ENCODE measurements around the gene ZNF841.

ZNF841 gene
- 8.1 to 50.9 (median 15.4) reads per million in 17 experiments for total RNA-seq

DNA sequence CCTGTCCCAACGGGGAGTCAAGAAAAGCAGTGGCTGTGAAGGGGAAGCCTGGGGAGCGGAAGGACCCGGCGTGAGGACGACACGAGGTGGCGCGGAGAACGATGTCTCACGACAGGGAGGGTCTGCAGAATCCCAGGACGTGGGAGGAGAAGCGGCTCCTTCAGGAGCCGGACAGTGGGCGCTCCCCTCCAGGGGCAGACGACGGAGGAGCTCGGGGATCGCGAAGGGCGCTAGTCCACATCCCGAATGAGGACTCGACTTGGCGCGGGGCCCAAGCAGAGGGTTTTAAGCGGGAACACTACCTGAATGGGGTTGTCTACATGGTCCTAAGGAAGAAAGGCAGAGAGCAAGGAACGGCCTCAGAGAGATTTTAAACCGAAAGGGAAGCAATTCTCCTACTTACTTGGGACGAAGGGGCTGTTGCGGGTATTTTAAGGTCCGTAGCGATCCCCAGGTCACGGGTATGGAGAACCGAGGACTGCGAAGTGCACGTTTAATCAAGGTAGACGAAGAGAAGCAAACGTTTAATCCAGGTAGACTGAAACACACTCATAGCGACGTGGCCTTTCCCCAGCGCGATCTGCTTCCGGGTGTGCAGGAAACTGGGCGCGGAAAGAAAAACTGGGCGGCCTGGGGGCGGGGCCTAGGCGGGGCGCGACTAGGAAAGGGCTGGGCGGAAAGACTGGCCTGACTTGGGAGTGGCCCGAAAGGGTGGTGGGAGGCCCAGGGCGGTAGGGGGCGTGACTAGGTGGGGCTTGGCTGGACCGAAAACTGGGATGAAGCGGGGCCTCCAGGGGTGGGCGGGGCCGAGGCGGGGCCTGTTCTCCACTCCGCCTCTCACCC lies at the start of gene ZNF841:
Gene ZNF841, minus strand, starts transcription at position 594 of the 843 bp plus-strand sequence. CDS start 10,964 bp downstream, outside the sequence.
- DNase-seq = peak; percentile 88 to 94 (median 90)

DNA sequence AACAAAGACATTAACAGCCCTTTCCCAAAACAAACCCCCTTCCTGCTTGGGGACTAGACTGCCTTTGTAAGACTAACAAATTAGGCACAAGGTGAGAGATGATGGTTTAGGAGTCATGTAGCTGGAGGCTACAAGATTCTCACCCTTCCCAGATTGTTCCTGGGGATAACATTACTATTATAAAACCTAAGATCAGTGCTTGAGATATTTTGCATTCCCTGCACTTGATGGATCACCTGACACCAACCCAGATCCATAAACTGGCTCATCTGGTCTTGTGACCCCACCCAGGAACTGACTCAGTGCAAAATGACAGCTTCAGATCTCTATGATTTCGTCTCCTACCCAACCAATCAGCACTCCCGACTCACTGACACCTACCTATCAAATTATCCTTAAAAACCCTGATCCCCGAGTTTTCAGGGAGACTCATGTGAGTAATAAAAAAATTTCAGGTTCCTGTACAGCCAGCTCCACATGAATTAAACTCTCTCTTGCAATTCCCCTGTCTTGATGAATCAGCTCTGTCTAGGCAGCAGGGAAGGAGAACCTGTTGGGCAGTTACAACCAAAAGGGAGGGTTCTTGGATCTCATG lies 46.5 kb upstream of the ZNF841 start:
- DNase-seq = no peak

DNA sequence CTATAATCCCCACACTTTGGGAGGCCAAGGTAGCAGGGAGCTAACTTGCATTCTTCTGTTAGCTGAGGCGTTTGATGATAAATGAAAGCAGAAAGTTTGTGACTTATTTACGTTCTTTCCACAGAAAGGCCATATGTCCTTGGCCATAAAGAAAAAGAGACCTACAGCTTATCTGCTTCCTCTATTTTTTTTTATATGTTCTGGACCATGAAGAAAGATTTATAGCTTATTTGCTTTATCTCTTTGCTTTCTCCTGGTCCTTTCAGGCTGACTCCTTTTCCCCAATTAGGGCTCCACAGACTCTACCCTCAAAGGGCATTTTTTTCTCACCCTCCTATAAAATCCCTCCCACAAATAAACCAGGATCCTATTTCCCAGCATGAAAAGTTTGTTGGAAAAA lies 45.6 kb upstream of the ZNF841 start:
- no peak for DNase-seq

DNA sequence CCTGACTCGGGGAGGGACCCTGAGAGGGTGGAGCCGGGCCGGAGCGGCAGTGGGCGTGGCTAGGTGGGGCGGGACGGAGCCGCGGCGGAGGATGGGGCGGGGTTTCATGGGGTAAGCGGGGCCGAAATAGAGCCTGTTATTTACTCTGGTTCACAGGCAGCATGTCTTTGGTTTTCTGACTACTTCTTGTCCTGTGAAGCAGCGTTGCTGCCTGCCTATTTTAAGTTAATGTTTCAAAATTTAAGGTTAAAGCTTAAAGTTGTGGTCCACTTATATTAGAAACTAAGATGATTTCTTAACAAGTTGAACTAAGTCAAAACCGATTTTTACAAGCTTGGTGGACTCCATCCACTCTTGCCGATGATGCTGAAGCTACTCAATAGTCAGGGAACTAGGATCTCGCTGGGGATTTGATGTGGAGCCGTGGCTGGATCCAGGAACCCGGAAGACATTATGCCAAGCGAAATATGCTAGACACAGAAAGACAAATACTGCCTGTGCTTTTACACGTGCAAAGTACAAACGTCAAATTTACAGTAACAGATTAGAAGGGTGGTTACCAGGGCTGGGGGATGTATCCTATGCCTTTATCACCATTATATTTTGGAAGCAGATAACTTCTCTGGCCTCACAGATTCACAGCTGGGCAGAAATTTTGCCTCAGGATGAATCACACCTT lies 44.6 kb upstream of the ZNF841 start:
- DNase-seq = no peak

DNA sequence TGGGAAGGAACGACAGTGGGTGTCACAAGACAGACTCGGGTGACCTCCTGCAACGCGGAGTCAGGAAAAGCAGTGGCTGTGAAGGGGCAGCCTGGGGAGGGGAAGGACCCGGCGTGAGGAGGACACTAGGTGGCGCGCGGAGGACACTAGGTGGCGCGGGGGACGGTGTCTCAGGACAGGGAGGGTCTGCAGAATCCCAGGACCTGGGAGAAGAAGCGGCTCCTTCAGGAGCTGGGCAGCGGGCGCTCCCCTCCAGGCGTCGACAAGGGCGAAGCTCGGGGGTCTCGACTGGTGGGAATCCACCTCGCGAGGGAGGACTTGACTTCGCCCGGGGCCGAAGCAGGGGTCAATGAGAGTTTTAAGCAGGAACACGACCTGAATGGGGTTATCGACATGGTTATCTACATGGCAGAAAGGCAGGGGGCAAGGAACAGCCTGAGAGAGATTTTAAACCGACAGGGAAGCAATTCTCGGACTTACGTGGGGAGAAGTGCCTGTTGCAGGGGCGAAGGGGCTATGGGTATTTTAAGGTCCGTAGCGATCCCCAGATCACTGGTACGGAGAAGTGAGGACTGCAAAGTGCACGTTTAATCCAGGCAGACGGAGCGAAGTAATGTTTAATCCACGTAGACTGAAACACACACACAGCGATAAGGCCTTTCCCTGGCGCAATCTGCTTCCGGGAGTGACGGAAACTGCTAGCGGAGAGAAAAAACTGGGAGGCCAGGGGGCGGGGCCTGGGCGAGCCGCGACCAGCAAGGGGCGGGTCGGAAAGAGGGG lies 43.9 kb upstream of the ZNF841 start, which contains the start of gene ZNF616:
Gene ZNF616, minus strand, starts transcription at position 687 of the 780 bp plus-strand sequence. CDS start 9,426 bp downstream, outside the sequence.
- peak; percentile 96 to 99 (median 98) for DNase-seq

DNA sequence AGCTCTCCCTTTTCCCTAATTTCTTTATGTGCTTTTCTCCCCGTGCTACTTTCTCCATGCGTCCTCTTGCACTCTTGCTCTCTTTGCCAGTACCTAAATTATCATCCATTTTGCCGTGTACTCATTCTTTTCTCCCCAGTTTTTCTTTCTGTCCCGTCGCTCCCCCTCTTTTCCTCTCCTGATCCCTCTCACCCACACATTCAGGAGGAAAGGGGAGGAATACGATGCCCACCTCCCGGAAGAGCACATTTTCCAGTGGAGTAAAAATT lies 43.4 kb upstream of the ZNF841 start:
- DNase-seq = no peak

DNA sequence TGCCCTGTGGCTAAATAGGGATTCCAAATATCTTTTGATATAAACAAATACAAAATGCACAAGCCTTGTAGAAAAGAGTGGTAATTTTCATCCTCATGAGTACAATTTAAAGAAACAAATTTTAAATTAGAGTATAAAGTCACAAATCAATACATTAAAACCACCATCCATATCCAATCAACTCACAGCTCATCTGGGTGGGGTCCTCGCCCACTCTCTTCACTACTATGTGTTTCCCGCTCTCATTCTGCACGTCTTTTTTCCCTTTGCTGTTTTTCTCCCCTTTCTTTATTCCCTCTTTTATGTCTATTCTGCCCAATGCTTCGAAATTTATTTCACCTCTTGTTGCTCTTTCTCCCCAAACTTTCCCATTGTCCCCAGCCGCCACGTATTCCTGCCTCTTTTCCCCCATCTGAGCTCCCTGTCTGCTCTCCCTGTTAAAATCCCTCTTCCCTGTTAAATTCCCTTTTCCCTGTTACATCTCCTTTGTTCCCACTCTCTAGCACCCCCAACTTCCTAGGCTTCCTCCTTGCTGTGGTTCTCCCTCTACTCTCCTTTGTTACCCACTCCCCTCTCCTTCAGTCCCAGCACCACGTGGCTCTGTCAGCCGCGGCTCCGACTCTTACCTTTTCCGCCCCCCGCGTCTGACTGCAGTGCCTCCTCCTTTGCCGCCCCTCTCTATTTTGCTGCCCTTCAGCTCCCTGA lies 42.9 kb upstream of the ZNF841 start:
- peak in 3 of 4 experiments; percentile 3 to 30 (median 19) for DNase-seq

DNA sequence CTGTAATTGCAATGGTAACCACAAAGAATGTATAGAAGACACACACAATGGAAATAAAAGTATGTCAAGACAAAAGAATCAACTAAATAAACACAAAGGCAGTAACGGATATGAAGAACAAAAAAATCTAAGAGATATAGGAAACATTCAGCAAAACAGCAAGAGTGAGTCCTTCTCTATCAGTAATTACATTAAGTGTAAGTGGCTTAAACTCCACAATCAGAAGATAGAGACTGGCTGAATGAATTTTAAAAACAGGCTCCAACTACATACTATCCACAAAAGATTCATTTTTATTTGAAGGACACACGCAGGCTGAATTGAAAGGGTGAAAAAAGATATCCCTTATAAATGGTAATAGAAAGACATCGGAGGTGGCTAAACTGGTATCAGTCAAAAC lies 24.7 kb upstream of the ZNF841 start:
- no peak for DNase-seq

DNA sequence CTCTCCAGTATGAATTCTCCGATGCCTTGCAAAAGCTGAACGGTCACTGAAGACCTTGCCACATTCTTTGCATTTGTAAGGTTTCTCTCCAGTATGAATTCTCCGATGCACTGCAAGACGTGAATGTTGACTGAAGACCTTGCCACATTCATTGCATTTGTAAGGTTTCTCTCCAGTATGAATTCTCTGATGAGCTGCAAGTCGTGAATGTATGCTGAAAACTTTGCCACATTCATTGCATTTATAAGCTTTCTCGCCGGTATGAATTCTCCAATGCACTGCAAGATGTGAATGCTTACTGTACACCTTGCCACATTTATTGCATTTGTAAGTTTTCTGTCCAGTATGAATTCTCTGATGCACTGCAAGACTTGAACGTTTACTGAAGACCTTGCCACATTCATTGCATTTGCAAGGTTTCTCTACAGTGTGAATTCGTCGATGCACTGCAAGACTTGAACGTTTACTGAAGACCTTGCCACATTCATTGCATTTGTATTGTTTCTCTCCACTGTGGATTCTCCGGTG lies 20.0 kb upstream of the ZNF841 start:
- no peak for DNase-seq

DNA sequence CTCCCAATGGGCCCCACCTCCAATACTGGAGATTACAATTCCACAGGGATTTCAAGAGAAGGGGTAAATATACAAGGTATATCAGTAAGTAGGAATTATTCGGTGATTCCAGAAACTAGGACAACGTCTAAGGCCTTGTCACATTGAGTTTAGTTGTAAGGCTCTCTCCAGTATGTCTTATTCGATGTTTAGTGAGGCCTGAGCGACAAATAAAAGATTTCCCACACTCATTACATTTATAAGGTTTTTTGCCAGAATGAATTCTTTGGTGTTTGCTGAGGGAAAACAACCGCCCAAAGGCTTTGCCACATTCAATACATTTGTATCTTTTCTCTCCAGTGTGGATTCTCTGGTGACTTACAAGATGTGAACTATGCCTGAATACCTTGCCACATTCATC lies 19.1 kb upstream of the ZNF841 start:
- DNase-seq = no peak

DNA sequence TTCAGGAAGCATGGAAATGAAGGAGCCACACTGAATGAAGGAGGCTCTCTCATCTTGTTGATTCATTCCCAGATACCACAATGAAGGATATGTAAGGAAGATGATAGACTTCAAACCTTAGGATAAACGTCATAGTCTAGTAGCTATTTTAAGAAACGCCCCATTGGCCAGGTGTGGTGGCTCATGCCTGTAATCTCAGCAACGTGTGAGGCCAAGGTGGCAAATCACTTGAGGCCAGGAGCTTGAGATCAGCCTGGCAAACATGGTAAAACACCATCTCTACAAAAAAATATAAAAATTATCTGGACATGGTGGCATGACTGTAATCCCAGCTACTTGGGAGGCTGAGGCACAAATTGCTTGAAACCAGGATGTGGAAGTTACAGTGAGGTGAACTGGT lies 17.1 kb upstream of the ZNF841 start:
- no peak for DNase-seq

DNA sequence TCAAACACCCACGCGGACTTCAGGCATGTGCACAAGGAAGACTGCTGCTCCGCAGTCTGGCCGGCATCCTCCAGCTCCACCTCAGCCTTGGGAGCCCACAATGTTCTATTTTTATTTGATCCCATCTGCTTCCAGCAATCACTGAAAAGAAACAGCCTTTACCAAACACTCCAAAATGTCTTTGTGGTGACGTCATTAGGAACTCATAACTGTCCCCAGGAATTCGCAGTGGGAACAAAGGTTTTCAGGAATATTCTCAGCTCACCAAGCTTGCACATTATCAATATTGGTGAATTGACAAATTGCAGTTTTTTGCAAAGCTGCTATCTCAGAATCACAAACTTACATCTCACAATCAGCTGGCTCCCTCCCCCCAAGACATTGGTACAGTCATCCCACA lies 15.2 kb upstream of the ZNF841 start:
- DNase-seq = no peak

DNA sequence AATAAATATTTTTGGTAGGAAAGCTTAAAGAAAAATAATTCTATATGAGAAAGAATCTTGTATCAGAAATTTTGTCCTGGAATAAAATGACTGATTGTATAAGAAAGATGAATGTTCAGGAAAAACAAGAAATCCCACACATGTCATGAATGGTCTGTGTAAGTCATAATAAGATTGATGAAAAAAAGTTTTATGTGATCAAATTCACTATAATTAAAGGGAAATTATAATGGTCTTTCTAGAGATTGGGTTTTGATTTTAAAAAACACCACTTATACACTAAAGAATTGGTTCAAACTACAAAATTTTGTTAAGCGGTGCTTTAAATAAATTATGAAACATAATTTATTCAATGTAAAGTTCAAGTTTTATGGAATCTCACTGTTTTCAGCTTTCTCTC lies 7.2 kb upstream of the ZNF841 start:
- DNase-seq = no peak

DNA sequence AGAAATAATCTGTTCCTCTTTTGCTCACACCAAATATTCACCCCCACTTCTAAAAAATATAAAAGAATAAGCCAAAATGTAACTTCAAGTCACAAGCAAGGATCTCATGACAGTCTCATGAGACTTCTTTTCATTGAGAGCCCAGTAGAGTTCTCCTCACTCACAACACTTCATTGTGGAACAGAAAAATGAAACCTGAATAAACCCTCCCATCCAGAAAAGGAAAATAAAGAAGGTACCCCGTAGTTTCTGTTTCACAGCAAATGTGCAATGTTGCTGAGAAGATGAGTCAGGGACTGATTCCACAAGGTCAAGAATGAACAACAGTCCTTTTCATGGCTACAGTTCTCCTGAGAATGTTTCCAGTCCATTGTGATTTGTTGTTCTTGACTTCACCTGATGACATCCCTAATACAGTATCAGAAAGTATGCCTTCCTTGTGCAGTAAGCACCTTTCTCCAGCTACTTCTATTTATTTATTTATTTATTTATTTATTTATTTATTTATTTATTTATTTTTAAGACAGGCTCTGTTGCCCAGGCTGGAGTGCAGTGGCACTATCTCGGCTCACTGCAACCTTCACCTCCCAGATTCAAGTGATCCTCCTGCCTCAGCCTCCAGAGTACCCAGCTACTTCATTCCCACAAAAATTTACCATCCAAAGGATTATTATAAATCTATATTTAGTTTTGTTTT lies 6.4 kb upstream of the ZNF841 start:
- no peak for DNase-seq

DNA sequence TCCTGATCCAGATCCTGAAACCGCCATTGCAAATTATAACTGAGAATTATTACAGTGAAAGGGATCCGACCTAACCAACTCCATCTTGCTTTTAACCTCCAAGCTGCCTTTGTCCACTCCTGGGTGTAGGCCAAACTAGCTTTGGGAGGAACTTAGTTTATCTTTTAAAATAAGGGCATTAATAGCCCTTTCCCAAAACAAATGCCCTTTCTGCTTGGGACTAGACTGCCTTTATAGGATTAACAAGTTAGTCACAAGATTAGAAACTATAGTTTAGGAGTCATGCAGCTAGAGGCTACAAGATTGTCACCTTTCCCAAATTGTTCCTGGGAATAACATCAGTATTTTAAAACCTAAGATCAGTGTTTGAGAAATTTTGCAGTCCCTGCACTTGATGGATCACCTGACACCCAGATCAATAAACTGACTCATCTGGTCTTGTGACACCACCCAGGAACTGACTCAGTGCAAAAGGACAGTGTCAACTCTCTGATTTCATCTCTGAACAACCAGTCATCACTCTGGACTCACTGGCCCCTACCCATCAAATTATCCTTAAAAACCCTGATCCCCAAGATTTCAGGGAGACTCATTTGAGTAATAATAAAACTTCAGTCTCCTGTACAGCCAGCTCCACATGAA lies 4.1 kb upstream of the ZNF841 start:
- DNase-seq = no peak

DNA sequence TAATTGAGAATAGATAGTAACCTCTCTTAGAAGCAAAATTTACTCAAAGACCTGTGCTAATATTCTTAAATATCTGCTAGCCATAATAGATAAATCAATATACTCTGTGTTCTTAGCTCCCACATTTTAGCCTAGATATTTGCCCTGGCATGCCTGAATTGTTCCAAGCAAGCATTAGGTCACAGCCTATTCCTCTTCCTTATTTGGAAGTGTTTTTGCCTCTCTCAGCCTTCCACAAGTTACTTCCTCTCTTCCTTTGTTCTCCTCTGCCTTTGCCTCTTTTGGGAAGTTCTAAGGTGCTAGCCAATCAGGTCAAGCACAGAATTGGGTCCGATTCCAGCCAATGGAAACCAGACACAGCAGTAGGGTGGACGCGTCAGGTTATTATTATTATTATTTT lies 851 bp upstream of the ZNF841 start:
- peak in 1 of 4 experiments; percentile 31 for DNase-seq

DNA sequence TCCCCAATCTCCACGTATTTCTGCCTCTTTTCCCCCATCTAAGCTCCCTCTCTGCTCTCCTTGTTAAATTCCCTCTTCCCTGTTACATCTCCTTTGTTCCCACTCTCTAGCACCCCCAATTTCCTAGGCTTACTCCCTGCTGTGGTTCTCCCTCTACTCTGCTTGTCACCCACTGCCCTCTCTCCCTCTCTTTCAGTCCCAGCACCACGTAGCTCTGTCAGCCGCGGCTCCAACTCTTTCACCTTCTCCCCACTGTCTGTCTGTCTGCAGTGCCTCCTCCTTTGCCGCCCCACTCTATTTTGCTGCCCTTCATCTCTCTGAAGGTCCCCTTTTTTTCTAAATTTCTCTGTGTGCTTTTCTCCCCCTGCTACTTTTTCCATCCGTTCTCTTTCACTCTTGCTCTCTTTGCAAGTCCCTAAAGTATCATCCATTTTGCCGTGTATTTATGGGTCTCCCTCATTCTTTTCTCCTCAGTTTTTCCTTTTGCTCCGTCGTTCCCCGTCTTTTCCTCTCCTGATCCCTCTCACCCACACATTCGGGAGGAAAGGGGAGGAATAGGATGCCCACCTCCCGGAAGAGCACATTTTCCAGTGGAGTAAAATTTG lies 937 bp downstream of the ZNF841 start:
- no peak for DNase-seq

DNA sequence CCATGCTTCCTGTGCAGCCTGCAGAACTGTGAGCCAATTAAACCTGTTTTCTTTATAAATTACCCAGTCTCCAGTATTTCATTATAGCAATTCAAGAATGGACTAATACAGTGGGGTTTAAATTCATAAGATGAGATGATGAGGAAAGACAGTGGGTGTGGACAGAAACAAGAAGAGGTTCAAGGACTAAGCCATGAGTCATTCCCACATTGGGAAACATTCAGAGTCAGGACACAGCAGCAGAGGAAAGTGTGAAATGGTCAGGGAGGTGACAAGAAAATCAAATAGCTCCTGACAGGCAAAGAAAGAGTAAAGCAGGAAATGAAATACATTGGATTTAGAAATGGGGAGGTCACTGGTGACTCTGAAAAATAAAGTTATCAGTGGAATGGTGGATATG lies 9.1 kb downstream of the ZNF841 start:
- DNase-seq = peak in 2 of 4 experiments; percentile 23 to 32

DNA sequence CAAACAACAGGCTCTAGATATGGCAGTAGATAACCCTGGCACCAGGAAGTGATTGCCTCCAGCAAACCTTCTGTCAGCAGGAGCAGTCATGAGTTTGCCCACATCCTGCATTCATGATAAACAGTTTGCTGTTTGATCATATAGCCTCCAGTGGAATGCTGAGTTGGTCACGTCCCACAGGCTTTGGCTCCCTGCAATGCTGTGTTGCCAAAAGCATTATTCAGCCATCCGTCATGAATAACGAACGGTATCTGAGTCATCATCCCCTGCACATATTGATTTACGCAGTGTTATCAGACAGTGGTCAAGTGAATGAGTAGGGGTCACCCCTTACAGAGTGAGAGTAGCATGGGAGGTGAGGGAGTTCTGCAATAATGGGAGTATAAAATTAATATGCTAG lies 25.1 kb downstream of the ZNF841 start:
- DNase-seq = no peak

DNA sequence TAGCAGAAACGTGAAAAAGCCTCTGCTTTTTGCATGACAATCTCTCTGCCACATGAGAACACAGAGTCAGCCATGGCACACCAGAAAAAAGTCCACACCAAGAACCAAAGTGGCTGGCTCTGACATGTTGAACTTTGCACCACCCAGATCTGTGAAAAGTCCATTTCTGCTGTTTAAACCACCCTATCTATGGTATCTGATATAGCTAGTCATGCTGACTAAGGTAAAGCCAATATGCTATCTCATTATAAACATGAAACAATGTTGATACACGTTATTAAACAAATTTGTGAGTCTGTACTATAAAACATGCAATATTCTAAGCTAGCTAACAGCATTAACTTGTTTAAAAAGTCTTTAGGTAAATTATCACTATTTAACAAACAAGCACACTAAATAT lies 25.9 kb downstream of the ZNF841 start:
- DNase-seq = no peak

Data from suppressor macrophage (primary cell).